Measurements from ENCODE around the gene GPR65.
"Not testable (repeated sequence)": the region's sequence is repeated elsewhere in the genome, so short reads cannot be mapped to it uniquely, and the experiment has no call there.

The GPR65 gene

GRCh38 chr14:88004506-88005036, 364 bp upstream of the GPR65 start:
- DNase-seq (ENCODE audit: low read depth): no peak

- no peak for DNase-seq (ENCODE audit: low read depth)
Measured at GRCh38 chr14:88005978-88006851, 1.3 kb downstream of the GPR65 start.

GRCh38 chr14:88007608-88008007, 2.7 kb downstream of the GPR65 start:
- no peak for DNase-seq (ENCODE audit: low read depth)

- DNase-seq (ENCODE audit: low read depth): no peak
Measured at GRCh38 chr14:88008039-88008742, 3.3 kb downstream of the GPR65 start.

- DNase-seq (ENCODE audit: low read depth): no peak
Measured at GRCh38 chr14:88009486-88009885, 4.6 kb downstream of the GPR65 start.

- no peak for DNase-seq (ENCODE audit: low read depth)
Measured at GRCh38 chr14:88010331-88010730, 5.4 kb downstream of the GPR65 start.

GRCh38 chr14:88012495-88012894, 7.6 kb downstream of the GPR65 start:
- no peak for DNase-seq (ENCODE audit: low read depth)

GRCh38 chr14:88013750-88014349, 8.9 kb downstream of the GPR65 start:
- peak; percentile 51 for DNase-seq (ENCODE audit: low read depth)

GRCh38 chr14:88016768-88017167, 11.8 kb downstream of the GPR65 start:
- no peak for DNase-seq (ENCODE audit: low read depth)

GRCh38 chr14:88017535-88017934, 12.6 kb downstream of the GPR65 start:
- DNase-seq (ENCODE audit: low read depth): no peak

GRCh38 chr14:88023658-88024187, 18.8 kb downstream of the GPR65 start:
- DNase-seq (ENCODE audit: low read depth): no peak

GRCh38 chr14:88024252-88025086, 19.5 kb downstream of the GPR65 start:
- not testable (repeated sequence) for DNase-seq (ENCODE audit: low read depth)

- DNase-seq (ENCODE audit: low read depth): no peak
Measured at GRCh38 chr14:88025313-88025712, 20.4 kb downstream of the GPR65 start.

GRCh38 chr14:88026890-88027289, 22.0 kb downstream of the GPR65 start:
- no peak for DNase-seq (ENCODE audit: low read depth)

- no peak for DNase-seq (ENCODE audit: low read depth)
Measured at GRCh38 chr14:88029500-88029899, 24.6 kb downstream of the GPR65 start.

GRCh38 chr14:88030079-88030478, 25.1 kb downstream of the GPR65 start:
- no peak for DNase-seq (ENCODE audit: low read depth)

- DNase-seq (ENCODE audit: low read depth): no peak
Measured at GRCh38 chr14:88030892-88031291, 26.0 kb downstream of the GPR65 start.

GRCh38 chr14:88032373-88032772, 27.4 kb downstream of the GPR65 start:
- no peak for DNase-seq (ENCODE audit: low read depth)

- no peak for DNase-seq (ENCODE audit: low read depth)
Measured at GRCh38 chr14:88034076-88034475, 29.1 kb downstream of the GPR65 start.

GRCh38 chr14:88036422-88036821, 31.5 kb downstream of the GPR65 start:
- DNase-seq (ENCODE audit: low read depth): no peak

- DNase-seq (ENCODE audit: low read depth): no peak
Measured at GRCh38 chr14:88037325-88037724, 32.4 kb downstream of the GPR65 start.

- no peak for DNase-seq (ENCODE audit: low read depth)
Measured at GRCh38 chr14:88039197-88039596, 34.3 kb downstream of the GPR65 start.
